Fibroblast of lung (primary cell): ENCODE results near the gene ONECUT3.

Source experiments
- CTCF ChIP-seq, 2 donors: IDR thresholded peaks in 1 of 2; conservative IDR thresholded peaks in 1 of 2; 1 replicate in 1 of 2; 2 replicates in 1 of 2; pipeline ENCODE4 v1.5.1; 2011 to 2012; ENCODE audit warnings: low read length in 2 of 2, control low read depth in 1 of 2, inconsistent platforms in 1 of 2, low read depth in 1 of 2, mild to moderate bottlenecking in 1 of 2
- EZH2 ChIP-seq: IDR thresholded peaks from 2 replicates; pipeline ENCODE4 v1.5.1; 2012; ENCODE audit warnings: low read length, control low read depth, mild to moderate bottlenecking; ENCODE audit errors: missing control alignments

GRCh38 chr19:1705367-1705766 lies 47.9 kb upstream of the ONECUT3 start:
- no peak for TF ChIP-seq CTCF (conservative IDR thresholded peaks at IDR 0.05 in 1 of 2, IDR thresholded peaks at IDR 0.05 in 1 of 2; ENCODE audit: low read depth in 1 of 2, low read length in 2 of 2)
- no peak for TF ChIP-seq EZH2
